Skeletal muscle cell (primary cell): ENCODE results near the gene GLI2.

ENCODE experiments used
- DNase-seq: peaks from one replicate; pipeline ENCODE4 v3.0.0-alpha.2; 2010; ENCODE audit warnings: low read depth
- H3K4me3 ChIP-seq: 2 replicates; pipeline ENCODE4 v1.5.1; 2011; ENCODE audit warnings: low read depth, mild to moderate bottlenecking, control low read depth, low read length, moderate library complexity

GLI2 gene

DNA sequence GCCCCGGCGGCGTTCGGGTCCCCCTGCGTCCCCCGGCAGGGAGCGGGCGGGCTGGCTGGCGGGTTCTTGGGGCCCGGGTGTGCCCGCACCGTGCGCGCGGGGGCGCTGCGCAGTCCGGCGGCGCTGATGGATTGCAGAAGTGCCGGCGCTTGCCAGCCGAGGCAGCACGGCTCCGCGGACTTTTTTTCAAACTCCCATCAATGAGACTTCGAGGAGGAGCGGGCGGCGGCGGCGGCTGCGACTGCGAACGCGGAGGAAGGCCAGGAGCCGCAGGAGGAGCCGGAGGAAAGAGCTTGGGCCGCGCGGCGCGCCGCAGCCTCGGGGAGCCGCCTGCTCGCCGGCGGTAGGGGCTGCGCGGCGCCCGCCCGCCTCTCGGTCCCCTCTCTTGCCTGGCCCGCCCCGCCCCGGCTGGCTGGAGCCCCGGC, at the start of gene GLI2:
Gene GLI2, plus strand, starts transcription at position 123 of the 425 bp plus-strand sequence. CDS start 61,453 bp downstream, outside the sequence.
- DNase-seq = no peak
- H3K4me3 ChIP-seq = peak within 1 kb of the TSS; percentile 81

DNA sequence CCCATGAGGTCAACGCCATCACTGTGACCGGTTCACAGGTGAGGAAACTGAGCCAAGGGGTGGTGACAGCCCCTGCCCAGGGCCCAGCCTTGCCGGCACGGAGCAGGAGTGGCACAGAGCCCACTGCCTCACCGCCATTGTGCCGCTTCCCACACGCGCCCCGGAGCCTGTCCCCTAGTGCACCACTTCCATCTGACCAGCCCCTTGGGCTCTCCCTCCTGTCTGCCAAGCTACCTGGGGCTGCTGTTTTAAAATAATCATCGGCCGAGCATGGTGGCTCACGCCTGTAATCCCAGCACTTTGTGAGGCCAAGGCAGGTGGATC, 49.7 kb upstream of the GLI2 start:
- H3K4me3 ChIP-seq = no peak overlapping the region
- no peak for DNase-seq

DNA sequence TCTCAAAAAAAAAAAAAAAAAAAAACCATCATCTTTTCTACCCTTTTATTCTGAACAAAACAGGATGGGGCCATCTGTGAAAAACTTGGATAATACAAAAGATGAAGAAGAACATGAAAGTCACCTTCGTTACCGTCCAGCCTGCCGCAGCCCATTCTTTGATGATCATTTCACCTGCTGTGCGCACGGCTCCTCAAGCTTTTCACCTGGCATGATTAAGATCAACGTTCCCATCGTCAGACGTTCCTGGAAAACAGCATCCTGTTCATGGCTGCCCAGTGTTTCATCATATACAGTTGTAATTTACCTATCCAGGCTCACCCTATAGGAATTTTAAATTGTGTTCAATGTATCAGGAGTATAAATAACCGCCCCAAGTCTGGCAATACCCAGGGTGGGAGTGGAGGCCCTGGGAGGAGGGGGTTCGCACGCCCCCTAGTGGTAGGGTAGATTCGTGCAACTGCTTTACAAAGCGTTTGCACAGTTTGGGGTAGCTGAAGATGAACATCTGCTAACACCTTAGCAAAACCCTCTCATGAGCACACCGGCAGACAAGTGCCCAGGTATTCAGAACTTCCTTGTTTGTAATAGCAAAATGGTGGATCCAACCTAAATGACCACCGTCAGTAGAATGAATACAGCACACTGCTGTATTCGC, 49.0 kb upstream of the GLI2 start:
- no peak overlapping the region for H3K4me3 ChIP-seq
- DNase-seq = no peak

DNA sequence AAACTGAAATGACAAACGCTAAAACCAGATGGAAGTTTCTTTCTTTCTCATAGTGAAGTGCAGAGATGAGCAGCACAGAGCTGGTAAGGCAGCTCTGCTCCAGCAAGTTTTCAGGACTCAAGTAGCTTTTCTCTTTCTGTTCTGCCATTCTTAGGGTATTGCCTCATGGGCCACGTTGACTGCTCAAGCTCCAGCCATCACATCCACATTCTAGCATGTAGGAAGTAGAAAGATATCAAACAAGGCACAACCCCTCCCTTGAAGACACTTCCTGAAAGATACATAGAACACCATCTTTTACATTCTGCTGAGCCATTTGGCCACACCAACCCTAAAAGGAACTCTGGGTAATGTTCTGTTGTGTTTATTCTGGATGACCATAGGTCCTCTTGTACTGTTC, 48.5 kb upstream of the GLI2 start:
- DNase-seq = no peak
- no peak overlapping the region for H3K4me3 ChIP-seq

DNA sequence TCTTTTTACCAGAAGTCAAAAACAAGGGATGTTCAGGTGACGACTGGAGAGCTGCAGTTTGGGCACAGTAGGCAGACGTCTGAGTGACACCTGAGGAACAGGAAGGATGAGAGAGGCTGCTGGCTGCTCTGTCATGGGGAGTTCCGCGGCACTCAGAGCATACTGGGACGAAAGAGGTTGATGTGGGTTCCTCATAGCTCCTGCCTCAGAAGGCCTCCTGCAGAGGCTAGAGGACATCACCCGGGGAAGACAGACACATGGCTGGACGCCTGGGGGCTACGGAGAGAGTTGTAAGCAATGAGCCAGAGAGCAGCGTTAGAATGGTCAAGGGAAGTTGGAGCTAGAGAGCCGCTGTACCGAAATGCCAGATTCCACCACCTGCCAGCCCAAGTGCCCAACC, 45.1 kb upstream of the GLI2 start:
- no peak overlapping the region for H3K4me3 ChIP-seq
- DNase-seq = no peak

DNA sequence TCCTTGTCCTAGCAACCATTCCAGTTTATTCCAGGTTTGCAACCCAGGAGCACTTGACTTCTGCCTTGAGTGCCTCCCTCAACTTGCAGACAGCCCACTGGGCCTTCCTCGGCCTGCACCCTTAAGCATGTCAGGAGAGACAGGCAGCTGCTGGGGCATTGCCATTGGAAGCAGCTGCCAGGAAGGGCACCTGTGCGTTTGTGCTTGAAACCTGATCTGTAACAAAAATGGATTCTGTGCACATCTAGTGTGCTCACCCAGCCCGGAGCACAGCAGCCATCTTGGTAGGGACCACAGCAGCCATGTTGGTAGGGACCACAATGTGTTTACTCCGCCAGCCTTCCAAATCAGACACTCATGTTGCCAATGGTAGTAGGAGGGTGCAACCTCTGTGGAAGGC, 44.3 kb upstream of the GLI2 start:
- no peak for DNase-seq
- no peak overlapping the region for H3K4me3 ChIP-seq

DNA sequence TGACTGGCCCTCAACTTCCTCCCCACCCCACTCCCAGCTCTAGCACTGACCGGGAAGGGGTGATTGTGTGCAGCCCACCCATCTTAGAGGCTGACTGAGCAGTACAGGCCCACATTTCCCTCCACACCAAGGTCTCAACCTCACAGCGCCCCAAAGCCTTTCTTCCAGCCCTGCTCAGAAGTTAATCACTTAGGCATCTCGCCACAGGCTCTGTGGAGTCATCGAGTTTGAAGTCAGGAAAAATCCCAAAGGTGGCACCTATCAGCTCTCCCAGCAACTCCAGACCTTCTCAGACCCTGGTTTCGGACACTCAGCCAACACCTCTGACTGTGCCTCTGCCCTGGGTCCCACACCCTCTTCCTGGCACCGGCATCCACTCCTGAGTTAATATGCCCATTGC, 43.0 kb upstream of the GLI2 start:
- H3K4me3 ChIP-seq = no peak overlapping the region
- no peak for DNase-seq

DNA sequence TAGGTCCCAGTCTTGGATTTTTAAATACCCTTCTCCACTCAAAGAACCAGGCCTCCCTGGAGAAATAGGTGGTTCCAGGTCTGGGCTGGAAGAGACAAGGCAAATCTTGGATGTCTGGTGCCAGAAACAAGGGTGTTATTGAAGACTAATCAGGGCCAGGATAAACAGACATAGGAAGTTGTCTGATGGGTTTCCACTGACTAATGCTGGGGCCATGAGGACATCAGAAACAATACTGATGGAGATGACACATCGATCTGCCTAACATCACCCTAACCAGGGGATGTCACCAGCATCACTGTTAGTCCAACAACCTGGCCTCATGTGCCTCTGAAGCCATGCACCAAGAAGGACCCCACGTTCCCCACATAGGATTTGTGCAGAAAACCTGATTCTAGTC, 42.5 kb upstream of the GLI2 start:
- H3K4me3 ChIP-seq = no peak overlapping the region
- no peak for DNase-seq

DNA sequence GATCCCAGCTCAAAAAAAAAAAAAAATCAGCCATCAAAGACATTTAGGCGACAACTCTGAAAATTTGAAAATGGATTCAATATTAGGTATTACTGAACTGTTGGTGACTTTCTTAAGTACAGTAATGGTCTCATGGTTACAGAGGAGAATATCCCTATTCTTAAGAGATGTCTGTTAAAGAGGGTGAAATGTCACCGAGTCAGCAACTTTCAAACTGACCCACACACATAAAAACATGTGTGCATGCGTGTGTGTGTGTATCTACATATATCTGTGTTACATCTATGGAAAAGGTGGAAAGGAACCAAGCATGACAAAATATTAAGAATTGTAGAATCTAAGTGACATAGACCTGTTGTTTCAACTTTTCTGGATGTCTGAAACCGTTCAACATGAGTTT, 41.6 kb upstream of the GLI2 start:
- no peak overlapping the region for H3K4me3 ChIP-seq
- DNase-seq = no peak

DNA sequence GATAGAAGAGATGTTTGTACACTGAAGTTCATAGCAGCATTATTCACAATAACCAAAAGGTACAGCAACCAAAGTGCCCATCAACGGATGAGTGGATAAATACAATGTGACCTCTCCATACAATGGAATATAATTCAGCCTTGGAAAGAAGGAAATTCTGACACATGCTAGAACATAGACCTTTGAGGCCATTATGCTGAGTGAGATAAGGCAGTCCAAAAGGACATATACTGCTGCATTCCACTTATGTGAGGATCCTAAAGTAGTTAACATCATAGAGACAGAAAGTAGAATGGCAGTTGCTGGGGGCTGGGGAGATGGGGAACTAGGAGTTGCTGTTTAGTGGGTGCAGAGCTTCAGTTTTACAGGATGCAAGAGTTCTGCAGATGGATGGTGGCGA, 38.2 kb upstream of the GLI2 start:
- DNase-seq = no peak
- H3K4me3 ChIP-seq = no peak overlapping the region

DNA sequence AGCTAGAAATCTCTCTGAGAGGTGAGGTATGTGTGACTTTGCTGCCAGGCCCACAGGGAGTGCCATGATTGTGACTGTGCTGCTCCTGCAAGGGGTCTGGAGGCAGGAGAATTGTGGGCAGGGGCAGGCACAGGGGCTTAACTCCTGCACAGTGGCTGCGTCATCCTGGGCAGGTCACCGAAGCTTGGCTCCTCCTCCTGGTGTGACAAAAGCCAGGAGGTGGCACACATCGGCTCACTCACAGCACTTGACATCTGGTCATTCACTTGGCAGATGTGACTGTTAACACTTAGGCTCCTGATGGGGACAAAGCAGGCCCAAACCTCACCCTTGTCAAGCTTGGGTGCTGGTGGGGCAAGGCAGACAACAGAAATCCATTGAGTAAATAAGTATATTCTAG, 36.4 kb upstream of the GLI2 start:
- no peak for DNase-seq
- no peak overlapping the region for H3K4me3 ChIP-seq

DNA sequence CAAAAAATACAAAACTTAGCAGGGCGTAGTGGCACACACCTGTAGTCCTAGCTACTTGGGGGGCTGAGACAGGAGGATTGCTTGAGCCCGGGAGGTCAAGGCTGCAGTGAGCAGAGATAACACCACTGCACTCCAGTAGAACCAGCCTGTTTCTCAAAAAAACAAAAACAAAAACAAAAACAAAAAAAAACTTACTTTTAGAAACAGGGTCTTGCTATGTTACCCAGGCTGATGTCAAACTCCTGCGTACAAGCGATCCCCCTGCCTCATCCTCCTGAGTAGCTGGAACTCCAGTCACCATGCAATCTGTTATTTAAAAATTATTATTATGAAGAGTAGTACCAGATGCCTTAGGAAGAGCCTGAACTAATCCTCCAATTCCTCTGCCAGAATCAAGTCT, 35.0 kb upstream of the GLI2 start:
- no peak for DNase-seq
- H3K4me3 ChIP-seq = no peak overlapping the region

DNA sequence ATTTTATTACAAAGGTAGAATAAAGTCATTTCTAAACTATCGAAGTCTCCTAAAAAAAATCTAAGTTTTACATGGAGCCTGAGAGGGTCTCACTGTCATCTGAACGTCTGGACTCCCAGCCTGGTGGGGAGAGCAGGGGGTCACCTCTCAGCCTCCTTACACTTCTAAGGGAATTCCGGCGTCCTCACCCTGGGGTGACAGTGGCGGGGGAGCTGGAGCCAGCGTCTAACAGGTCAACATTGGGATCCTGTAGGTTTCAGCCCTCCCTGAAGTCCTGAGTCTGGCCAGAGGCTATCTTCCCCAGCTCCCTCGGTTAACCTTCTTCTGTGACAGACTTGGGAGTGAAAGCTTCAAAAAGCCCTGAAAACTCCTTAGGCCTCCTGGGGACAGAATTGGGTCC, 34.6 kb upstream of the GLI2 start:
- no peak overlapping the region for H3K4me3 ChIP-seq
- DNase-seq = no peak

DNA sequence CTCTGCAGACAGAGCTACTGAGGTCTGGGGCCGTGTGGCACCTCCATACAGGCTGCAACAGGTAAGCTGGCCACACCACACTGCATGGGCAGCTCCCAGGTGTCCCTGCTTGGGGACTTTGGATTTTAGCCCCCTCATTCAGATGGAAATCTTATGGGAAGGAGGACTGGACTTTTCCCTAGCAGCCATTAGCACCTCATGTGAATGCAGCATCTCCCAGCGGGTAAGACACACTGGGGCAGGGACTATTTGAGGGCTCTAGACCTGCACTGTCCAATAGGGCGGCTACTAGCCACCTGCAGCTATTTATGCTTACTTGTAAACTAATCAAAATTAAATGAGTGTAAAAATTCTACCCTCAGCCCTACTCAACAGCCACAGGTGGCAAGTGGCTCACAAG, 34.2 kb upstream of the GLI2 start:
- no peak overlapping the region for H3K4me3 ChIP-seq
- DNase-seq = no peak

DNA sequence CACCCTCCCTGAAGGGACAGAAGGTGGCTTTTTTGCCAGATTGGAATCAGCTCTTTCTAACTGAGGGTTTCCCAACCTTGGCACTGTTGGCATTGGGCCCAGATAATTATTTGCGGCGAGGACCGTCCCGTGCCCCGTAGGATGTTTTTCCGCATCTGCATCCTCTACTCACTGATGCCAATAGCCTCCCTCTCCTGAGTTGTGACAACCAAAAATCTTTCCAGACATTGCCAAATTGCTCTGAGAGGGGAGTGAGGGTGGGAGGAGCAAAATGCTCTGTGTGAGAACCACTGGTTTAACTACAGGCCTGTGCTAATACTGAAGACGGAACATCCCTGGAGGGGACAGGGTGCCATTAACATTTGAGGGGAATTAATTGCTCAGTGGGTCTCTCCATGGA, 33.6 kb upstream of the GLI2 start:
- DNase-seq = no peak

DNA sequence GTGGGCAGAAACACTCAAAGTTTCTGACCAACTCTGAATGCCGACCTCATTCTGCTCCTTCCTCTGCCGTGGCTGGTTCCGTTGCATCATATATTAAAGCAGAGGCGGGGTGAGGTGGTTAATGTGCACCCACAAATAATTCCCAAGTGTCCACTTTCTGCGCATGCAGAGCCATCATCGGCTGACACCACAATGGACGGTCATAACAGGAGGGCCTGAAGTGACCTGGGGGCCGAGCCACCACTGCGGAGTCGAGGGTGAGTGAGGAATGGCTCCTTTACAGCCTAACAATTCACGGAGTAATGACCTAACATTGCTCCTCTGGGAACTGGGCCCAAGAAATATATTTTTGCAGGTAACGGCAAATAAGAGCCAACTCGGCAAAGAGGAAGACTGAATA, 32.9 kb upstream of the GLI2 start:
- no peak overlapping the region for H3K4me3 ChIP-seq
- no peak for DNase-seq

More for the DNA sequence above, 33.6 kb upstream of the GLI2 start:
- H3K4me3 ChIP-seq = no peak overlapping the region

DNA sequence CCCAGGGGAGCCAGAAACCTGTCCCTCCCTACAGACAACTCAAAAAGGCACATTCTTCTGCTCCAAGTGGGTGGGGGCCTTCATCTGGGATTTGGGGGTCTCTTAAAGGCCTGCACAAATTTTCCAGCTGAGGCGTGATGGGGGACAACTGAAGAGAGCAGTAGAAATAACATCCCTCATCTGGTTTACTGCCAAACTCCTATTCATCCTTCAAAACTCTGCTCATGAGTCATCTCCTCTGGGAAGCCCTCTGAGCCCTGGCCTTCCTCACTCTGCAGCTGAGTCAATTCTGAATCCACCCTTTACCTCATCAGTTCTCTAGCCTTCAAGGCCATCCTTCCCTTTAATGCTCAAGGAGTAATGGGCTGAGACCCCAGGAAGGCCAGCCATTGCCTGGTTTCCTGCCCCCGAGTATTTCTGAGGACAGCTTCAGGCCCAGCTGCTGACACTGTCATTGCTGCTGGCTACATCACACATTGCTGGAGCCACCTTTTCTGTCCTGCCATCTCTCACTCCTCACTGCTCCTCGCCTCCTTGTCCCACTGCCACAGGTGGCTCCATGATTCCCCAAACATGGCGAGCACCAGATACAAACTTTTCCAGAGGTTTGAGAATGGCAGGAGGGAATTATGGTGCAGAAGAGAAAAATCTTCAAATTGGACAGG, 32.2 kb upstream of the GLI2 start:
- H3K4me3 ChIP-seq = no peak overlapping the region
- DNase-seq = peak; percentile 54

DNA sequence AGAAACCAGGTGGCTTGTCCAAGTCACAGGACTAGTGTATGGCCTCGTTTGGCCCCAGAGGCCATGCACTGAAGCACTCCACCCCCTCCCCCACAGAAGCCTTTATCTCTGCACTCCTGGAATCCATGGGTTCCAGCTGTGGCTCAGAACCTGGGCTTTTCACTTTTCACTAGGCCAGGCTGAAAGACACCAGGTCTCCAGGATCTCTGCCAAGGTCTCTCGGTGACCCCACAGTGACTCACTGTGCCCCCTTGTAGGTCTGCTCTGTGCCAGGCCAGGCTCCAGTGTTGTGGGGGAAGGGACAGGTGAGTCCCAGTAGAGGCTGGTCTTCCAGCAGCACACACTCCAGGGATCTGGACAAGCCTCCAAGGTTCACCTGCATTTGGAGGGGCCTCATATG, 31.0 kb upstream of the GLI2 start:
- DNase-seq = no peak
- H3K4me3 ChIP-seq = no peak overlapping the region

DNA sequence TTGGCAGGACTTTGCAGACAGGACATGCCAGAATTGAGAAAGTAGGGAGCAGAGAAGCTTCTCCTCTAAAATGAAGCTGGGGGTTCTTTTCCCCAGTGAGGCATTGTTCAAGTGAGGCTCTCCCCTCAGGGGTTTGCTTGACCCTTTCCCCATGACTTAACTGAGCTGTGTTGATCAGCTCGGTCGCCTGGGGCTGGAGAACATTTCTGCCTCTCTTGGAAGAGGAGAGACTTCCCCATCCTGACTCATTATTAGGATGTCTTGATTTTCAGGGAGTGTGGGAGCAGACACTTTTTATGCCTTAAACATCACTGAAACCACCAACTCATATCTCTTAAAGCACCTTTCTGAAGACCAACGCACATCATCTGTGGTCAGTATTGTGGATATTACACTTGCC, 27.9 kb upstream of the GLI2 start:
- no peak for DNase-seq
- H3K4me3 ChIP-seq = no peak overlapping the region

DNA sequence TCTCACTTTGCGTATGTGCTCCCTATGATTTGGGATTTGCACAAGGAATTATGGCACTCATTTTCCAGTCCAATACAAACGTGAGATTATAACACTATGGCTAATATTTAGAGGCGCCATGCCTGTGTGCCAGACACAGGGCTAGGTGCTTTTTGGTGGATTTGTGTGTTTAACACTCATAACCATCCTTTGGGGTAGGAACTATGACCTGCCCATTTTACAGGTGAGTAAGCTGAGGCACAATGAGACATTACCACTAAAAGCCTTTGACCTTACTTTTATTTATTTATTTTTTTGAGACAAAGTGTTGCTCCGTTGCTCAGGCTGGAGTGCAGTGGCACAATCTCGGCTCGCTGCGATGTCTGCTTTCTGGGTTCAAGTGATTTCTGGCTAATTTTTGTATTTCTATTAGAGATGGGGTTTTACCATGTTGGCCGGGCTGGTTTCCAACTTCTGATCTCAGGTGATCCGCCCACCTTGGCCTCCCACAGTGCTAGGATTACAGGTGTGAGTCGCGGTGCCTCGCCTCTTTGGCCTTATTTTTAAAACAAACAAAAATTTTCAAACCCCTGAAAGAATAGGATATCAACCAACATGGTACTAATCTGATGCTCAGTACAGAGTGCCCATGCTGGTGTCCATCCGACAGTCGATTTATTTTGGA, 26.6 kb upstream of the GLI2 start:
- DNase-seq = no peak
- no peak overlapping the region for H3K4me3 ChIP-seq

DNA sequence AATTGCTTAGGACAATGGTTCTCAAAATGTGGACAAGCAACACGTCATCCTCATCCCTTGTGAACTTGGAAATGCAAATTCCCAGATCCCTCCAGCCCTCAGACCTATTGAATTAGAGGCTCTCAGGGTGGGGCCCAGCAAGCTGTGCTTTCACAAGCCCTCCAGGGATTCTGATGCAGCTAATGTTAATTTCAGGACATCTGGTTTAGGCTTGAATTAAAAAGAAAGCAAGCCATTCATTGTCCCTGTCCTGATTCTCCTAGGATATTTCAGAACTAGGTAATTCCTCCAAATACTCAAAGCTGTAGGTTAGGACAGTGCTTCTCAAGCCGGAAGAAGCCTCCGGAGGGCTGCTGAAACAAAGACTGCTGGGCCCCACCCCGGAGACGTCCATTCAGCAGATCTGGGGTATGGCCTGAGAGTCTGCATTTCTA, 26.0 kb upstream of the GLI2 start:
- H3K4me3 ChIP-seq = no peak overlapping the region
- peak; percentile 62 for DNase-seq
